H1 (cell line): Measurements from ENCODE around the gene CERS1. TPM values are rescaled to one million over a fixed set of nuclear protein-coding genes. Genes with fewer than 3 reads are reported as not detected.
A peak's percentile ranks its signal among the peaks of the same experiment; 100 is the strongest.
"Not testable (repeated sequence)": the region's sequence is repeated elsewhere in the genome, so short reads cannot be mapped to it uniquely, and the experiment has no call there.

Experiments
- CTCF ChIA-PET: fragments of 300-600 bp; sonication (Branson Sonifier 250); formaldehyde crosslinking; loops from one replicate; lab custom pipeline; 2021; ENCODE audit not compliant: partially characterized antibody; lab: Charles Lee
- POLR2A ChIA-PET: fragments of 300-600 bp; sonication (Branson Sonifier 250); formaldehyde crosslinking; loops from one replicate; lab custom pipeline; 2021; ENCODE audit warnings: inconsistent platforms; ENCODE audit not compliant: partially characterized antibody; lab: Charles Lee
- DNase-seq, 2 experiments: peaks; one replicate each; pipeline versions ENCODE4 v3.0.0 to v3.0.0-alpha.2; 2010 to 2022; ENCODE audit warnings: low spot score in 2 of 2, low read depth in 1 of 2, mixed read lengths in 1 of 2
- FAIRE-seq: peaks from 2 replicates; lab custom pipeline; 2011; peaks lifted over from hg19 to GRCh38; lab: Jason Lieb, UNC
- H2AFZ ChIP-seq: 2 replicates; pipeline ENCODE4 v1.8.1; 2012; ENCODE audit warnings: low read length, inconsistent platforms
- H2AK5ac ChIP-seq: 2 replicates; pipeline ENCODE4 v1.6.1; 2013; ENCODE audit warnings: low read depth, low read length
- H2BK120ac ChIP-seq: replicated peaks from 2 replicates; pipeline ENCODE3; 2013; ENCODE audit warnings: low read depth, low read length, inconsistent platforms
- H2BK12ac ChIP-seq: 2 replicates; pipeline ENCODE4 v1.6.1; 2013; ENCODE audit warnings: low read depth, low read length
- H2BK15ac ChIP-seq: 2 replicates; pipeline ENCODE4 v1.6.1; 2013; ENCODE audit warnings: low read length
- H2BK20ac ChIP-seq: 2 replicates; pipeline ENCODE4 v1.6.1; 2013; ENCODE audit warnings: low read length
- H2BK5ac ChIP-seq: 2 replicates; pipeline ENCODE4 v1.6.1; 2013; ENCODE audit warnings: low read depth, low read length
- H3K14ac ChIP-seq: 2 replicates; pipeline ENCODE4 v1.6.1; 2013; ENCODE audit warnings: inconsistent platforms; ENCODE audit not compliant: insufficient read length
- H3K18ac ChIP-seq: 2 replicates; pipeline ENCODE4 v1.6.1; 2013; ENCODE audit warnings: low read length; ENCODE audit errors: extremely low read depth
- H3K23ac ChIP-seq: 2 replicates; pipeline ENCODE4 v1.6.1; 2013; ENCODE audit warnings: inconsistent platforms; ENCODE audit not compliant: insufficient read length
- H3K23me2 ChIP-seq: 2 replicates; pipeline ENCODE4 v1.6.1; 2013; ENCODE audit warnings: low read depth, low read length
- H3K27ac ChIP-seq: 2 replicates; pipeline ENCODE4 v1.6.1; 2011; ENCODE audit warnings: low read depth, low read length, inconsistent platforms
- H3K27me3 ChIP-seq, 4 experiments: replicated peaks in 1 of 4; 1 replicate in 1 of 4; 2 replicates in 3 of 4; pipeline versions ENCODE4 v1.6.1 to v1.8.1; 2011 to 2013; ENCODE audit warnings: low read length in 3 of 4, mild to moderate bottlenecking in 3 of 4, inconsistent platforms in 2 of 4, mixed read lengths in 2 of 4, moderate library complexity in 1 of 4; ENCODE audit not compliant: control insufficient read depth in 3 of 4, insufficient read depth in 3 of 4; ENCODE audit errors: extremely low read depth in 1 of 4
- H3K36me3 ChIP-seq, 4 experiments: 2 replicates each; pipeline versions ENCODE4 v1.6.1 to v1.8.1; 2011 to 2013; ENCODE audit warnings: mild to moderate bottlenecking in 4 of 4, low read length in 3 of 4, moderate library complexity in 2 of 4, control low read depth in 1 of 4, inconsistent platforms in 1 of 4; ENCODE audit not compliant: insufficient read depth in 4 of 4, control insufficient read depth in 2 of 4
- H3K4ac ChIP-seq: replicated peaks from 2 replicates; pipeline ENCODE3; 2013; ENCODE audit warnings: low read length, low read depth, mixed read lengths, inconsistent platforms; ENCODE audit not compliant: insufficient read length
- H3K4me1 ChIP-seq, 4 experiments: replicated peaks in 1 of 4; 1 replicate in 1 of 4; 2 replicates in 3 of 4; pipeline versions ENCODE4 v1.6.1 to v1.8.1; 2011 to 2013; ENCODE audit warnings: low read length in 3 of 4, inconsistent platforms in 2 of 4, mixed read lengths in 1 of 4; ENCODE audit not compliant: insufficient read depth in 4 of 4, control insufficient read depth in 3 of 4
- H3K4me2 ChIP-seq, 2 experiments: 2 replicates each; pipeline versions ENCODE4 v1.6.1 to v1.8.1; 2011 to 2013; ENCODE audit warnings: low read depth in 2 of 2, low read length in 2 of 2, control low read depth in 1 of 2, inconsistent platforms in 1 of 2, mild to moderate bottlenecking in 1 of 2; ENCODE audit not compliant: insufficient read depth in 1 of 2
- H3K4me3 ChIP-seq, 4 experiments: fragments of 200-600, 300-600 bp in 1 of 4; sonication (generic), shearing (Covaris generic), sonication (Bioruptor Twin) in 1 of 4; 2 replicates each; pipeline versions ENCODE4 v1.5.1 to v1.8.1; 2011 to 2016; ENCODE audit warnings: low read length in 4 of 4, low read depth in 3 of 4, control low read depth in 2 of 4, inconsistent platforms in 2 of 4, mild to moderate bottlenecking in 2 of 4, mixed read lengths in 1 of 4, moderate library complexity in 1 of 4; ENCODE audit not compliant: insufficient read depth in 2 of 4; ENCODE audit errors: extremely low read depth in 1 of 4
- H3K56ac ChIP-seq: replicated peaks from 2 replicates; pipeline ENCODE3; 2013; ENCODE audit warnings: low read depth, mild to moderate bottlenecking, mixed read lengths, low read length, inconsistent platforms; ENCODE audit not compliant: insufficient read length
- H3K79me1 ChIP-seq: 2 replicates; pipeline ENCODE4 v1.6.1; 2013; ENCODE audit warnings: low read depth, low read length, control low read depth
- H3K79me2 ChIP-seq, 2 experiments: 2 replicates each; pipeline versions ENCODE4 v1.6.1 to v1.8.1; 2012 to 2013; ENCODE audit warnings: low read length in 2 of 2, mild to moderate bottlenecking in 2 of 2, inconsistent platforms in 1 of 2; ENCODE audit not compliant: insufficient read depth in 2 of 2, control insufficient read depth in 1 of 2
- H3K9ac ChIP-seq, 4 experiments: replicated peaks in 1 of 4; 1 replicate in 1 of 4; 2 replicates in 3 of 4; pipeline versions ENCODE4 v1.6.1 to v1.8.1; 2011 to 2013; ENCODE audit warnings: low read depth in 3 of 4, low read length in 3 of 4, control low read depth in 2 of 4, mild to moderate bottlenecking in 2 of 4, moderate library complexity in 2 of 4, inconsistent platforms in 1 of 4; ENCODE audit errors: extremely low read depth in 1 of 4
- H3K9me3 ChIP-seq, 2 experiments: 2 replicates each; pipeline versions ENCODE4 v1.6.1 to v1.8.1; 2012 to 2013; ENCODE audit warnings: mild to moderate bottlenecking in 2 of 2, moderate library complexity in 2 of 2, control low read depth in 1 of 2, inconsistent platforms in 1 of 2, low read depth in 1 of 2, low read length in 1 of 2, mixed read lengths in 1 of 2; ENCODE audit not compliant: insufficient read depth in 2 of 2
- H4K20me1 ChIP-seq, 2 experiments: replicated peaks in 1 of 2; 2 replicates each; pipeline versions ENCODE3 to v1.8.1; 2011 to 2013; ENCODE audit warnings: inconsistent platforms in 2 of 2, low read length in 2 of 2, mild to moderate bottlenecking in 1 of 2; ENCODE audit not compliant: insufficient read depth in 2 of 2, control insufficient read depth in 1 of 2
- H4K5ac ChIP-seq: 2 replicates; pipeline ENCODE4 v1.6.1; 2013; ENCODE audit warnings: low read length, low read depth, mixed read lengths, inconsistent platforms; ENCODE audit not compliant: insufficient read length
- H4K8ac ChIP-seq: 2 replicates; pipeline ENCODE4 v1.8.0; 2013; ENCODE audit warnings: mild to moderate bottlenecking, moderate library complexity, low read length, inconsistent platforms; ENCODE audit not compliant: insufficient read depth; ENCODE audit errors: extremely low read depth
- H4K91ac ChIP-seq: replicated peaks from 2 replicates; pipeline ENCODE3; 2013; ENCODE audit warnings: low read length, mixed read lengths, inconsistent platforms; ENCODE audit not compliant: insufficient read length
- GABPA ChIP-seq: IDR thresholded peaks from 2 replicates; pipeline ENCODE4 v1.6.1; 2011; ENCODE audit warnings: mild to moderate bottlenecking, low read length, moderate library complexity, borderline replicate concordance; ENCODE audit not compliant: insufficient read depth
- POLR2AphosphoS5 ChIP-seq: IDR thresholded peaks from 2 replicates; pipeline ENCODE4 v1.6.1; 2011; ENCODE audit warnings: low read depth, low read length
- SIX5 ChIP-seq: IDR thresholded peaks from 2 replicates; pipeline ENCODE4 v1.6.1; 2011; ENCODE audit warnings: mild to moderate bottlenecking, low read depth, low read length
- SP1 ChIP-seq: IDR thresholded peaks from 2 replicates; pipeline ENCODE4 v1.6.1; 2011; ENCODE audit warnings: low read depth, low read length
- TAF1 ChIP-seq: IDR thresholded peaks from 2 replicates; pipeline ENCODE4 v1.6.1; 2011; ENCODE audit warnings: mild to moderate bottlenecking, low read depth, low read length
- ZNF274 ChIP-seq: IDR thresholded peaks from 2 replicates; pipeline ENCODE4 v1.7.0; 2012; ENCODE audit warnings: low read length, borderline replicate concordance; ENCODE audit errors: extremely low read depth
- WGBS, 2 experiments: shearing (Covaris generic) in 1 of 2; methylation state at CpG; one replicate each; pipeline versions ENCODE4 v1.1.6 to v1.1.7; 2013 to 2015; ENCODE audit warnings: low lambda C conversion rate in 2 of 2, mixed read lengths in 2 of 2, inconsistent platforms in 1 of 2, low coverage in 1 of 2, missing lambda C conversion rate in 1 of 2; ENCODE audit not compliant: insufficient replicate concordance in 2 of 2, insufficient coverage in 1 of 2, insufficient read length in 1 of 2; ENCODE audit errors: extremely low coverage in 1 of 2, missing lambda C conversion rate in 1 of 2; 5-methylcytosine and 5-hydroxymethylcytosine counted together
- polyA plus RNA-seq, 7 experiments: library from polyadenylated mRNA; depleted of rRNA in 3 of 7; stranded (reverse) in 5 of 7; unstranded in 2 of 7; fragments of >200 nt in 5 of 7; fragments of 200-250 nt in 2 of 7; gene quantifications; 1 replicate in 5 of 7; 2 replicates in 1 of 7; 4 replicates in 1 of 7; pipeline versions ENCODE4 v1.2.1 to v1.2.3, GENCODE V29; 2011 to 2013; ENCODE audit warnings: missing spikeins in 2 of 7, mixed read lengths in 2 of 7
- total RNA-seq: library from RNA; stranded (reverse); fragmentation: NEBNext Ultra II Directional; extraction: Animal tissue kit (Norgen Biotek cat#: 25700); gene quantifications from 2 replicates; pipeline ENCODE4 v1.2.1, GENCODE V29; 2021

The CERS1 gene
- total and polyA plus RNA-seq, 2 of the 8 experiments (the other 6 are each of a cell fraction or from before 2014, with no cell fraction given): 18.6 to 51.0 TPM

DNA sequence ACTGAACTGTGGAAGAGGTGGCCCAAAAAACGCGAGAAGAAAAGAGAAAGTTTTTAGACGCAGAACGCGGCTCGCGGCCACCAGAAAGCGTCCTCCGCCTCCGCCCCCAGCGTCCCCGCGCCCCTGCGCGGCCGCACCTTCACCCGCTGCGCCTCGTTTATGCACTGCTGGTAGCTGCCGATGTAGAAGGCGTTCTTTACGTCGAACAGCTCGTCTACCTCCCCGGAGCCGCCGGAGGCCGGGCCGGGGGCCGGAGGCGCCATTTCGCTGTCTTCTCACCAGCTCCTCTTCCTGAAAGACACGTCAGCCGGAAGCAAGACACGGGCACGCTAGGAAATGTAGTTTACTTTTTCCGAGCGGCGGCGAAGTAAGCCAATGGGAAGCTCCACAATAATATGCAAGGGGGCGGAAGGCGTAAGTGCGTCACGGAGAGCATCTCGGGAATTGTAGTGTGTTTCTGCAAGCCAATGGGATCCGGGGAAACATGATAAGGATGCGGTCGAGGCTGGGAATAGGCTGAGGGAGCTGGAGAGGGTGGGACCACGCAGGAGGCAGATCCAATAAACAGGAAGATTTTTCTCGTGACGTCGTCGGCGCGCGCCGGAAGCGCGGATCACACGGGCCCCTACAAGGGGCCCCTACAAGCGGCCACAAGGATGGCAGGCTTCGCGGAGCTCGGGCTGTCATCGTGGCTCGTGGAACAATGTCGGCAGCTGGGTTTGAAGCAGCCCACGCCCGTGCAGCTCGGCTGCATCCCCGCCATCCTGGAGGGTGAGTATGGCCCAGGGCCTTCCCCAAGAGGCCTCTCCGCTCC is 23.3 kb upstream of the CERS1 start, which contains the start of the genes COPE and DDX49 (continued):
- peak; percentile 91 for TF ChIP-seq GABPA
- no peak for TF ChIP-seq ZNF274
- peak; percentile 81 for TF ChIP-seq POLR2AphosphoS5
- no peak; the same call in none of the 2 replicates for TF ChIP-seq SP1
- TF ChIP-seq TAF1: peak; percentile 94
- peak; percentile 86 for TF ChIP-seq SIX5

DNA sequence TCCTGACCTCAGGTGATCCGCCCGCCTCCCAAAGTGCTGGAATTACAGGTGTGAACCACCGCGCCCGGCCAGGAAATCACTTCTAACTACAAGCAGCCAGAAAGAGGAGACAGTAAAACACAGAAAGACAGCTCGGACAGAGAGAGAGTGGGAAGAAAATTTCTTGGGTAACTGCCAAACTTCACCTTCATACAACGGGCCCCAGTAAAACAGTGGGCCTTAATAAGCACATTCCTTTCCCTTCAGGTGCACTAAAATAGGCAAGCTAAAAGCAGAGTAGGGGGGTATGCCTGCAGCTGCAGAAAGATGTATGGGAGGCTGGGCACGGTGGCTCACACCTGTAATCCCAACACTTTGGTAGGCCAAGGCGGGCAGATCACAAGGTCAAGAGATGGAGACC is 21.6 kb upstream of the CERS1 start:
- H3K4me2 ChIP-seq, H2BK20ac ChIP-seq, H3K4ac ChIP-seq, H3K9me3 ChIP-seq, H3K14ac ChIP-seq, H4K8ac ChIP-seq, DNase-seq, H3K27ac ChIP-seq, FAIRE-seq, H2AK5ac ChIP-seq, H3K27me3 ChIP-seq, H3K9ac ChIP-seq, H3K4me3 ChIP-seq, H4K5ac ChIP-seq, H4K91ac ChIP-seq, H3K4me1 ChIP-seq, H2AFZ ChIP-seq, H3K18ac ChIP-seq, H2BK5ac ChIP-seq, H3K23ac ChIP-seq, H3K56ac ChIP-seq, H2BK120ac ChIP-seq, H2BK12ac ChIP-seq, H2BK15ac ChIP-seq: not testable (repeated sequence)
- peaks cover 4 to 27% of the 10 kb centered on the region in 2 experiments; a peak in 3 of 4 replicates for H3K79me2 ChIP-seq
- H3K79me1 ChIP-seq: peaks cover 18% of the 10 kb centered on the region
- peaks cover 6 to 19% of the 10 kb centered on the region in 2 experiments for H4K20me1 ChIP-seq
- ChIA-PET POLR2A (interaction anchor here (2.2 to 3.5 kb wide), 3 partner anchors 12 to 23 kb away, joined by 7 to 21 read pairs (median 17); partner anchors contain the start of gene CERS1), CTCF (interaction anchor here (0.6 to 1.6 kb wide), 5 partner anchors 20 to 239 kb away, joined by 3 to 5 read pairs (median 3); partner anchors contain the start of gene CERS1)
- WGBS, 2 experiments: 95% methylated on average over 9 of the region's 9 CpGs; no CpG with 5 or more reads in 1 of the 2 experiments
- peaks cover 2 to 12% (median 6%) of the 10 kb centered on the region in 4 experiments; a peak in 5 of 8 replicates for H3K36me3 ChIP-seq
- peaks cover 15% of the 10 kb centered on the region for H3K23me2 ChIP-seq
